RWPE1 (cell line): ENCODE results near the gene ASPG.

Source experiments
- CTCF ChIA-PET: fragments of 350-600 bp; sonication (Branson Sonifier 250); formaldehyde crosslinking; extraction: SDS; loops from one replicate; lab custom pipeline; 2021; lab: Yijun Ruan, JAX
- POLR2A ChIA-PET: fragments of 400-600 bp; formaldehyde crosslinking; extraction: SDS; loops from one replicate; lab custom pipeline; 2020; ENCODE audit warnings: antibody characterized with exemption; ENCODE audit not compliant: low non-redundant PET; lab: Yijun Ruan, JAX
- DNase-seq: peaks from one replicate; pipeline ENCODE4 v3.0.0; 2012; ENCODE audit warnings: low spot score
- H3K27ac ChIP-seq: fragments of 450-650 bp; 2 replicates; pipeline ENCODE4 v1.5.1; 2017
- CTCF ChIP-seq: fragments of 450-650 bp; conservative IDR thresholded peaks from 2 replicates; pipeline ENCODE4 v1.5.1; 2017; ENCODE audit warnings: low read depth, mild to moderate bottlenecking

The ASPG gene

GRCh38 chr14:104123879-104124278, 38.4 kb downstream of the ASPG start:
- H3K27ac ChIP-seq: no peak overlapping the region
- DNase-seq: no peak
- CTCF ChIA-PET: interaction anchor here (0.6 kb wide), 1 partner anchor 39 kb away, joined by 3 read pairs; no protein-coding TSS in a partner anchor
- TF ChIP-seq CTCF: no peak
- POLR2A ChIA-PET: no interaction called here

GRCh38 chr14:104125011-104125410, 39.5 kb downstream of the ASPG start:
- CTCF ChIA-PET: interaction anchor here (0.6 kb wide), 1 partner anchor 439 kb away, joined by 3 read pairs; no protein-coding TSS in a partner anchor
- H3K27ac ChIP-seq: no peak overlapping the region
- POLR2A ChIA-PET: no interaction called here
- TF ChIP-seq CTCF: no peak
- DNase-seq: no peak

GRCh38 chr14:104126753-104127152, 41.3 kb downstream of the ASPG start:
- H3K27ac ChIP-seq: no peak overlapping the region
- no peak for DNase-seq
- CTCF ChIA-PET: interaction anchor here (4.8 kb wide), 1 partner anchor 49 kb away, joined by 25 read pairs; no protein-coding TSS in a partner anchor
- POLR2A ChIA-PET: no interaction called here
- TF ChIP-seq CTCF: no peak

- POLR2A ChIA-PET: interaction anchor here (0.6 kb wide), 1 partner anchor 21 kb away, joined by 6 read pairs; no protein-coding TSS in a partner anchor
- no peak overlapping the region for H3K27ac ChIP-seq
- CTCF ChIA-PET: interaction anchor here (0.7 to 4.8 kb wide), 6 partner anchors 8 to 1951 kb away, joined by 3 to 25 read pairs (median 6); no protein-coding TSS in a partner anchor
- no peak for TF ChIP-seq CTCF
- DNase-seq: no peak
Measured at GRCh38 chr14:104128981-104129380, 43.5 kb downstream of the ASPG start.

GRCh38 chr14:104129556-104129955, 44.1 kb downstream of the ASPG start:
- H3K27ac ChIP-seq: no peak overlapping the region
- CTCF ChIA-PET: interaction anchor here (0.6 to 4.8 kb wide), 7 partner anchors 9 to 558 kb away, joined by 3 to 25 read pairs (median 3); no protein-coding TSS in a partner anchor
- DNase-seq: no peak
- POLR2A ChIA-PET: no interaction called here
- no peak for TF ChIP-seq CTCF

- DNase-seq: peak; percentile 69
- ChIA-PET POLR2A (no interaction called here), CTCF (interaction anchor here (1.0 to 4.8 kb wide), 4 partner anchors 38 to 433 kb away, joined by 4 to 25 read pairs (median 7); no protein-coding TSS in a partner anchor)
- no peak overlapping the region for H3K27ac ChIP-seq
- peak; percentile 67 for TF ChIP-seq CTCF
Measured at GRCh38 chr14:104130974-104131651, 45.6 kb downstream of the ASPG start.
